HepG2 (cell line): ENCODE results near the gene TOE1. TPM values are rescaled to one million over a fixed set of nuclear protein-coding genes. Genes with fewer than 3 reads are reported as not detected.

Experiments
- ATF7 ChIP-seq, 2 experiments: fragments of 450-650 bp in 1 of 2; sonication (generic) in 1 of 2; formaldehyde crosslinking in 1 of 2; IDR thresholded peaks; 2 replicates each; pipeline versions ENCODE4 v1.4.0 to v1.6.1; 2016 to 2020; ENCODE audit warnings: antibody characterized with exemption in 1 of 2, mild to moderate bottlenecking in 1 of 2, missing genetic modification reagents in 1 of 2
- FOXM1 ChIP-seq: sonication (generic); formaldehyde crosslinking; IDR thresholded peaks from 2 replicates; pipeline ENCODE4 v1.5.0; 2020; ENCODE audit warnings: missing genetic modification reagents
- GABPA ChIP-seq, 2 experiments: IDR thresholded peaks; 2 replicates each; pipeline ENCODE4 v1.6.1; 2011 to 2016; ENCODE audit warnings: low read depth in 2 of 2, low read length in 1 of 2, missing biosample characterization in 1 of 2, missing genetic modification characterization in 1 of 2
- HNRNPH1 ChIP-seq: fragments of 200-400 bp; formaldehyde crosslinking; optimal IDR thresholded peaks from 2 replicates; pipeline ENCODE3; 2017; ENCODE audit warnings: mild to moderate bottlenecking, low read depth, low read length
- KDM1A ChIP-seq: IDR thresholded peaks from 2 replicates; pipeline ENCODE4 v1.6.1; 2016; ENCODE audit warnings: missing compliant biosample characterization
- KDM2A ChIP-seq: sonication (generic); formaldehyde crosslinking; IDR thresholded peaks from 2 replicates; pipeline ENCODE4 v1.4.0; 2020; ENCODE audit warnings: low read depth, missing genetic modification reagents, borderline replicate concordance
- MAF1 ChIP-seq: sonication (generic); formaldehyde crosslinking; IDR thresholded peaks from 2 replicates; pipeline ENCODE4 v1.5.0; 2020; ENCODE audit warnings: missing genetic modification reagents, borderline replicate concordance
- NFIC ChIP-seq: IDR thresholded peaks from 2 replicates; pipeline ENCODE4 v1.6.1; 2012; ENCODE audit warnings: mild to moderate bottlenecking, low read length, inconsistent platforms
- ZNF17 ChIP-seq: sonication (generic); formaldehyde crosslinking; IDR thresholded peaks from 2 replicates; pipeline ENCODE4 v1.5.0; 2020; ENCODE audit warnings: mild to moderate bottlenecking, missing genetic modification reagents
- ZNF20 ChIP-seq: sonication (generic); formaldehyde crosslinking; IDR thresholded peaks from 2 replicates; pipeline ENCODE4 v1.4.0; 2020; ENCODE audit warnings: mild to moderate bottlenecking, moderate library complexity, missing genetic modification reagents
- ZNF605 ChIP-seq: sonication (generic); formaldehyde crosslinking; IDR thresholded peaks from 2 replicates; pipeline ENCODE4 v1.8.0; 2022; ENCODE audit warnings: mild to moderate bottlenecking, missing genetic modification reagents
- ZNF75D ChIP-seq: sonication (generic); formaldehyde crosslinking; IDR thresholded peaks from 2 replicates; pipeline ENCODE4 v1.8.1; 2023; ENCODE audit warnings: missing genetic modification reagents, mild to moderate bottlenecking, borderline replicate concordance
- polyA plus RNA-seq, 8 experiments: library from polyadenylated mRNA; depleted of rRNA in 3 of 8; stranded (reverse) in 7 of 8; unstranded in 1 of 8; fragments of >200 nt; fragmentation: Illumina TruSeq in 4 of 8; extraction: Trizol in 4 of 8; gene quantifications; 2 replicates each; pipeline versions ENCODE4 v1.2.1 to v1.2.3, GENCODE V29; 2011 to 2016; ENCODE audit warnings: low read depth in 4 of 8, missing spikeins in 1 of 8, mixed read lengths in 1 of 8; ENCODE audit not compliant: insufficient read depth in 1 of 8
- total RNA-seq, 5 experiments: library from RNA; depleted of rRNA; stranded (reverse); fragments of >200 nt; fragmentation: Illumina TruSeq; extraction: Trizol; gene quantifications; 2 replicates each; pipeline ENCODE4 v1.2.3, GENCODE V29; 2016; ENCODE audit warnings: low read depth in 1 of 5
- TF ChIP-seq, protein P1 (sequence below): IDR thresholded peaks from 2 replicates; pipeline ENCODE4 v1.6.1; 2016
- TF ChIP-seq, protein P2 (sequence below): conservative IDR thresholded peaks from 2 replicates; pipeline ENCODE4 v1.6.1; 2018; ENCODE audit warnings: missing genetic modification reagents
- TF ChIP-seq, protein P3 (sequence below): sonication (generic); formaldehyde crosslinking; IDR thresholded peaks from 2 replicates; pipeline ENCODE4 v1.4.0; 2020; ENCODE audit warnings: missing genetic modification reagents
- TF ChIP-seq, protein P4 (sequence below): sonication (generic); formaldehyde crosslinking; IDR thresholded peaks from 2 replicates; pipeline ENCODE4 v1.8.1; 2023; ENCODE audit warnings: mild to moderate bottlenecking, missing genetic modification reagents
- TF ChIP-seq, protein P5 (sequence below): sonication (generic); formaldehyde crosslinking; IDR thresholded peaks from 2 replicates; pipeline ENCODE4 v1.4.0; 2020; ENCODE audit warnings: mild to moderate bottlenecking, missing genetic modification reagents
- TF ChIP-seq, protein P6 (sequence below): IDR thresholded peaks from 2 replicates; pipeline ENCODE4 v1.6.1; 2016; ENCODE audit warnings: missing genetic modification reagents, missing compliant biosample characterization

The TOE1 gene
- total and polyA plus RNA-seq, 2 of the 13 experiments (the other 11 are each of a cell fraction or from before 2014, with no cell fraction given) = 14.1 to 19.0 TPM

DNA sequence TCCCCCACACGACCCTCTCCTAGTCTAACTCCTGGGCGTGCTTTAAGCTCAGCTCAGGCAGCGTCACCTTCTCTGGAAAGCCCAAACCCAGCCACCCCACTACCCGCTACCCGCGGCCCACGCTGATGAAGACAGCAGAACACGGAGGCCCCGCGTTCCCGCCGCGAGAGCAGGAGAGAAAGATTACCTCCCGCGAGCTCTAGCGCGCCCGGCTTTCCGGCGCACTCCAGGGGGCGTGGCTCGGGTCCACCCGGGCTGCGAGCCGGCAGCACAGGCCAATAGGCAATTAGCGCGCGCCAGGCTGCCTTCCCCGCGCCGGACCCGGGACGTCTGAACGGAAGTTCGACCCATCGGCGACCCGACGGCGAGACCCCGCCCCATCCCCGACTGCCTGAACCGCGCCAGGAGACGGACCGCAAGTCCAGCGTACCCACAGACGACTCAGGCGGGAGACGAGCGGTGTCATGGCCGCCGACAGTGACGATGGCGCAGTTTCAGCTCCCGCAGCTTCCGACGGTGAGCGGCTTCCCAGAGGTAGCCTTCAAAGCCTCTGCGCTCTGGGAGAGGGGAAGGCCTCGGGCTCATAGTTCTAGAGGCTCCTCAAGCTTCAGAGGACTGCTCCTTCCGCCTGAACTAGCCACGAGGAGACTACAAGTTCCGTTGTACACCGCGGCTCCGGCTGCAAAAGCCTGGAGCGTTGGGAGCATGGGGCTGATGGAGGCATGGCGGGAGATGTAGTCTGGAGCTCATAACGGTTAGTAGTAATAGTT, at the start of gene TOE1, which contains the start of gene MUTYH (continued):
- no peak for TF ChIP-seq ATF7 (IDR thresholded peaks at IDR 0.05)
- no peak for TF ChIP-seq ATF7 (CRISPR knock-in tag; IDR thresholded peaks at IDR 0.05)
- no peak for TF ChIP-seq MAF1
- TF ChIP-seq, protein P1, sequence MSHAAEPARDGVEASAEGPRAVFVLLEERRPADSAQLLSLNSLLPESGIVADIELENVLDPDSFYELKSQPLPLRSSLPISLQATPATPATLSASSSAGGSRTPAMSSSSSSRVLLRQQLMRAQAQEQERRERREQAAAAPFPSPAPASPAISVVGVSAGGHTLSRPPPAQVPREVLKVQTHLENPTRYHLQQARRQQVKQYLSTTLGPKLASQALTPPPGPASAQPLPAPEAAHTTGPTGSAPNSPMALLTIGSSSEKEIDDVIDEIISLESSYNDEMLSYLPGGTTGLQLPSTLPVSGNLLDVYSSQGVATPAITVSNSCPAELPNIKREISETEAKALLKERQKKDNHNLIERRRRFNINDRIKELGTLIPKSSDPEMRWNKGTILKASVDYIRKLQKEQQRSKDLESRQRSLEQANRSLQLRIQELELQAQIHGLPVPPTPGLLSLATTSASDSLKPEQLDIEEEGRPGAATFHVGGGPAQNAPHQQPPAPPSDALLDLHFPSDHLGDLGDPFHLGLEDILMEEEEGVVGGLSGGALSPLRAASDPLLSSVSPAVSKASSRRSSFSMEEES = no peak; the same call in 1 of the 2 replicates
- TF ChIP-seq FOXM1 (CRISPR knock-in tag) = 0 out of 2 replicates have a peak, but pooled peaks have one; percentile 15
- no peak for TF ChIP-seq KDM1A (CRISPR knock-in tag)
- no peak for TF ChIP-seq ZNF17 (CRISPR knock-in tag)
- TF ChIP-seq HNRNPH1 = no peak
- TF ChIP-seq, protein P2, sequence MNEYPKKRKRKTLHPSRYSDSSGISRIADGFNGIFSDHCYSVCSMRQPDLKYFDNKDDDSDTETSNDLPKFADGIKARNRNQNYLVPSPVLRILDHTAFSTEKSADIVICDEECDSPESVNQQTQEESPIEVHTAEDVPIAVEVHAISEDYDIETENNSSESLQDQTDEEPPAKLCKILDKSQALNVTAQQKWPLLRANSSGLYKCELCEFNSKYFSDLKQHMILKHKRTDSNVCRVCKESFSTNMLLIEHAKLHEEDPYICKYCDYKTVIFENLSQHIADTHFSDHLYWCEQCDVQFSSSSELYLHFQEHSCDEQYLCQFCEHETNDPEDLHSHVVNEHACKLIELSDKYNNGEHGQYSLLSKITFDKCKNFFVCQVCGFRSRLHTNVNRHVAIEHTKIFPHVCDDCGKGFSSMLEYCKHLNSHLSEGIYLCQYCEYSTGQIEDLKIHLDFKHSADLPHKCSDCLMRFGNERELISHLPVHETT (CRISPR knock-in tag) = peak; percentile 81; the same call in 1 of the 2 replicates
- peak; percentile 88 for TF ChIP-seq KDM2A (CRISPR knock-in tag)
- TF ChIP-seq ZNF20 (CRISPR knock-in tag) = no peak; the same call in 1 of the 2 replicates
- peak; percentile 66 for TF ChIP-seq GABPA (IDR thresholded peaks at IDR 0.05; ENCODE audit: low read depth, low read length)
- peak; percentile 83 for TF ChIP-seq GABPA (CRISPR knock-in tag; IDR thresholded peaks at IDR 0.05; ENCODE audit: low read depth)
- TF ChIP-seq, protein P3, sequence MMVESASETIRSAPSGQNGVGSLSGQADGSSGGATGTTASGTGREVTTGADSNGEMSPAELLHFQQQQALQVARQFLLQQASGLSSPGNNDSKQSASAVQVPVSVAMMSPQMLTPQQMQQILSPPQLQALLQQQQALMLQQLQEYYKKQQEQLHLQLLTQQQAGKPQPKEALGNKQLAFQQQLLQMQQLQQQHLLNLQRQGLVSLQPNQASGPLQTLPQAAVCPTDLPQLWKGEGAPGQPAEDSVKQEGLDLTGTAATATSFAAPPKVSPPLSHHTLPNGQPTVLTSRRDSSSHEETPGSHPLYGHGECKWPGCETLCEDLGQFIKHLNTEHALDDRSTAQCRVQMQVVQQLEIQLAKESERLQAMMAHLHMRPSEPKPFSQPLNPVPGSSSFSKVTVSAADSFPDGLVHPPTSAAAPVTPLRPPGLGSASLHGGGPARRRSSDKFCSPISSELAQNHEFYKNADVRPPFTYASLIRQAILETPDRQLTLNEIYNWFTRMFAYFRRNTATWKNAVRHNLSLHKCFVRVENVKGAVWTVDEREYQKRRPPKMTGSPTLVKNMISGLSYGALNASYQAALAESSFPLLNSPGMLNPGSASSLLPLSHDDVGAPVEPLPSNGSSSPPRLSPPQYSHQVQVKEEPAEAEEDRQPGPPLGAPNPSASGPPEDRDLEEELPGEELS (CRISPR knock-in tag) = no peak
- peak; percentile 88 for TF ChIP-seq ZNF605 (CRISPR knock-in tag)
- TF ChIP-seq NFIC = no peak
- TF ChIP-seq, protein P4, sequence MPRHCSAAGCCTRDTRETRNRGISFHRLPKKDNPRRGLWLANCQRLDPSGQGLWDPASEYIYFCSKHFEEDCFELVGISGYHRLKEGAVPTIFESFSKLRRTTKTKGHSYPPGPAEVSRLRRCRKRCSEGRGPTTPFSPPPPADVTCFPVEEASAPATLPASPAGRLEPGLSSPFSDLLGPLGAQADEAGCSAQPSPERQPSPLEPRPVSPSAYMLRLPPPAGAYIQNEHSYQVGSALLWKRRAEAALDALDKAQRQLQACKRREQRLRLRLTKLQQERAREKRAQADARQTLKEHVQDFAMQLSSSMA (CRISPR knock-in tag) = peak; percentile 62; the same call in 1 of the 2 replicates
- TF ChIP-seq, protein P5, sequence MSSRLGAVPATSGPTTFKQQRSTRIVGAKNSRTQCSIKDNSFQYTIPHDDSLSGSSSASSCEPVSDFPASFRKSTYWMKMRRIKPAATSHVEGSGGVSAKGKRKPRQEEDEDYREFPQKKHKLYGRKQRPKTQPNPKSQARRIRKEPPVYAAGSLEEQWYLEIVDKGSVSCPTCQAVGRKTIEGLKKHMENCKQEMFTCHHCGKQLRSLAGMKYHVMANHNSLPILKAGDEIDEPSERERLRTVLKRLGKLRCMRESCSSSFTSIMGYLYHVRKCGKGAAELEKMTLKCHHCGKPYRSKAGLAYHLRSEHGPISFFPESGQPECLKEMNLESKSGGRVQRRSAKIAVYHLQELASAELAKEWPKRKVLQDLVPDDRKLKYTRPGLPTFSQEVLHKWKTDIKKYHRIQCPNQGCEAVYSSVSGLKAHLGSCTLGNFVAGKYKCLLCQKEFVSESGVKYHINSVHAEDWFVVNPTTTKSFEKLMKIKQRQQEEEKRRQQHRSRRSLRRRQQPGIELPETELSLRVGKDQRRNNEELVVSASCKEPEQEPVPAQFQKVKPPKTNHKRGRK (CRISPR knock-in tag) = no peak
- TF ChIP-seq, protein P6, sequence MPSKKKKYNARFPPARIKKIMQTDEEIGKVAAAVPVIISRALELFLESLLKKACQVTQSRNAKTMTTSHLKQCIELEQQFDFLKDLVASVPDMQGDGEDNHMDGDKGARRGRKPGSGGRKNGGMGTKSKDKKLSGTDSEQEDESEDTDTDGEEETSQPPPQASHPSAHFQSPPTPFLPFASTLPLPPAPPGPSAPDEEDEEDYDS (CRISPR knock-in tag) = peak; percentile 64; the same call in 1 of the 2 replicates
- no peak for TF ChIP-seq ZNF75D (CRISPR knock-in tag)
